GM19463 (cell line): ENCODE measurements around the gene FBXO47.

Experiments
- ATAC-seq: cut with Tn5 transposase; IDR thresholded peaks from one replicate; pipeline ENCODE4 v1.9.1; 2021; ENCODE audit warnings: mild to moderate bottlenecking, moderate library complexity; ENCODE audit not compliant: unreplicated experiment

FBXO47 gene

GRCh38 chr17:38906460-38907228, 60.6 kb downstream of the FBXO47 start:
- ATAC-seq: no peak

GRCh38 chr17:38905375-38905774, 61.8 kb downstream of the FBXO47 start:
- no peak for ATAC-seq

DNA sequence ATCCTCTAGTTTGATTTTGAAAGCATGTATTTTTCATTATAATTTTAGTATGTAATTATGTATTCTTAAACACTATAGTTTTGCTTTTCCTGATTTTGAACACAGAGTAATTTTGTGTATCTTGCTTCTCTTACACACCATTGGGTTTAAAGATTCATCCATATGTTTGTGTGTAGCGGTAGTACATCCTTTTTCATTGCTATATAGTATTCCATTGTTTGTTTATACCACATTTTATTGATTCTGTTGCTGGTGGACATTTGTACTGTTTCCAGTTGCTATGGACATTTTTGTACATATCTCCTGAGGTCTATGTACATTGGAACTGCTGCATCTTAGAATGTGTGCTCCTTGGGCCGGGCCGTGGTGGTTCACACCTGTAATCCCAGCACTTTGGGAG, 62.3 kb downstream of the FBXO47 start:
- ATAC-seq: no peak

GRCh38 chr17:38903404-38903803, 63.8 kb downstream of the FBXO47 start:
- ATAC-seq: no peak

- ATAC-seq: no peak
These were observed 66.1 kb downstream of the FBXO47 start for GRCh38 chr17:38900978-38901656.

DNA sequence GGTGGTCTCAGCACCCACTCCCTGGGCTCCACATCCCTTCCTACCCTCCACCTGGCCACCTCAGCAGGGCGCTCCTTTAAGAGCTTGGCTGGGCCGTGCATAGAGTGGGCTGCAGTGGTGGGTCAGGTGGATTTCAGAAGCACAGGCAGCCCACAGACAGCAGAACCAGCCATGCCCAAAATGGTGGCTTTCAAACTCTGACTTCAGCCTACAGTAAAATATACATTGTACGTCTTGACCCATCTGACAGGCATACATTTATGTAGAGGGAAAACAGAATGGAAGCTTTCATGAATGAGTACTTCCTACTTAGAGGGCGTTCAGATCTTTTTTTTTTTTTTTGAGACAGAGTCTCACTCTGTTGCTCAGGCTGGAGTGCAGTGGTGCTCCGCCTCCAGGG, 67.8 kb downstream of the FBXO47 start:
- no peak for ATAC-seq

DNA sequence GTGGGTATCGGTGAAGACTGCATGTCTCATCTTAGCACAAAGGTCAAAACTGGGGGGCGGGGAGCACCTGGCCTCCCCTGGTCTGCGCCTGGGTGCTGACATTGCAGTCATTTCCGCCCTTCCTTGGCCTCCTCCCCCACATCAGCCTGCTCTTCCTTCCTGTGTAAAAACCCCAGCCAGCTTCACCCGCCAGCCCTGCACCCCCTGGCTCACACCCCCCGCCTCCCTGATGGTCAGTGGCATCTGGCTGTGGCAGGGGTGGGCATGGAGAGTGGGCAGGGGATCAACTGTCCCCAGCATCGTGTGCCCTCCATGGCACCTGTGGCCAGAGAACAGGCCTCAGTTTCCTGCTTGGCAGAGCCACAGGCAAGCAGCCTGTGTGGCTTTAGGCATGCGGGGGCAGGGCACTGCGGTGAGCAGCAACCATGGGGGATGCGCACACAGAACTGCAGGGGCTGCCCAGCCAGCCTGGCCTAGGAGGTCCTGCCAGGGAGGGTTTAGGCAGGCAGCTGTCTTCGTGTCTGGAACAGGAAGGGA, 68.3 kb downstream of the FBXO47 start:
- ATAC-seq: peak; percentile 89

- peak; percentile 13 for ATAC-seq
These were observed 68.9 kb downstream of the FBXO47 start for GRCh38 chr17:38898291-38898679.

DNA sequence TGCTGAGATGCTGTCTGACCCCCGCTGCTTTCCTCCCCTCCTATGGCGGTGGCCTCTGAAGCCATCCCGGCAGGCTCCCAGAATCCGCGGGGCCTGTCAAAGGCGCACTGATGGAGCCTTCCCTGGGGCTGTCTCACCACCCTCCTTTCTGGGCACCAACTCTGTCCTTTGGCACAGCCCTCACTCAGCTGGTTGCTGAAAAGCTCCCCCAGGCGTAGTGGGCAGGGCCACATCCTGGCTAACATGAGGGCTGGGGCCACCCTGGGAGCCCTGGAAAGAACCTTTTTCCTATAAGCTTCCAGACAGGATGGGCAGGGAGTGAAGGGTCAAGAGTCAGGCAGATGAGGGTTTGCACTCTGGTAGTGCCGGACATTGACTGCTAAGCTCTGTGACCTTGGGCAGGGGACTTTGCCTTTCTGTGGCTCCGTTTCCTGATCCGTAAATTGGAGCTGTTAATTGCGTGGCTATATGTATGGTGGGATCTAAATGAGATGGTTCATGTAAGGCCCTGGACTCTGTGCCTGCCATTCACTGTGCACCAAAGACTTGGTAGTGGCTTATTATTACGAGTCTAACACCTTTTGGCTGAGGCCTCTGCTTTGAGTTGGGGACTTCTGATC, 69.4 kb downstream of the FBXO47 start:
- no peak for ATAC-seq

- ATAC-seq: no peak
These were observed 70.0 kb downstream of the FBXO47 start for GRCh38 chr17:38897176-38897575.

DNA sequence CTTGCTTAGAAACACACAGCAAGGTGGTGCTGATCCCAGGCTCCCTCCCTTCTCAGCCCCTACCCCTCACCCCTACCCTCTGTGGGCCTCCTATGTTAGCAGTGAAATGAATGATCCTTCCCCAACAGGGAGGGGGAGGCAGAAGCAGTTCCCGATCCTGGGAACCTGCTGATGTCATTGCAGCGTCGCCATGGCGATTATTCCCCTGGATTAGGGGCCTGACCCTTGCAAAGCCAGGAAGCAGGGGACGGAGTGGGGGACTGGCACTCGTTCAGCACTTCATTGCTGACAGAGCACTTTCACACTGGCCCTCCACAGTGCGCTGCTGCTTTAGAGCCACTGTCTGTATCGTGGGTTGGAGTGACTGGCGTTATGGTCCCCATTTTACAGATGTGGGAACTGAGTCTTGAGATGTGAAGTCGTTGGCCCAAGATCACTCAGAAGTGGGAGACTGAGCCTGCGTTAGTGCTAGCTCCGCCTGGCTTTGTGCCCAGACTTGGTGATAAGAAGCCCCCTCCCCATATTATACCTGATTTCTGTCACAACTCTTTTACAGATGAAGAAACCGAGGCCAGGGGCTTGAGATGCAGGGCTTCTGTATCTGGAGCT, 70.8 kb downstream of the FBXO47 start:
- no peak for ATAC-seq

DNA sequence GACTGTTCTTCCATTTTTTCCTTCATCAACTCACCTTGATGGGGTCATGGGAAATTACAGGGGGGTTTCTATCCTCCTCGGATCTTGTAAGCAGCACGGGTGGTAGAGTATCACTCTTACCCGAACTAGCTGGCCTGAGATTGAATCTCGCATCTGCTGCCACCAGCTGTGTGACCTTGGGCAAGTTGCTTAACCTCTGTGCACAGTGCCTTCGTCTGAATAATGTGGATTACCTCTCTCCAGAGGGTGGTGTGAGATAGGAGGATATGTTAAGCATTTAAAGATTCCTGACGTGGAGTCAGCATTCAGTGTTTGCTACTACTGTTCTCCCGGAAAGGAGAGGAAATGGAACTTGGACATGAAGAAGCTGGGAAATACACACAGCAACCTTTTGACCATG, 72.9 kb downstream of the FBXO47 start:
- ATAC-seq: no peak

DNA sequence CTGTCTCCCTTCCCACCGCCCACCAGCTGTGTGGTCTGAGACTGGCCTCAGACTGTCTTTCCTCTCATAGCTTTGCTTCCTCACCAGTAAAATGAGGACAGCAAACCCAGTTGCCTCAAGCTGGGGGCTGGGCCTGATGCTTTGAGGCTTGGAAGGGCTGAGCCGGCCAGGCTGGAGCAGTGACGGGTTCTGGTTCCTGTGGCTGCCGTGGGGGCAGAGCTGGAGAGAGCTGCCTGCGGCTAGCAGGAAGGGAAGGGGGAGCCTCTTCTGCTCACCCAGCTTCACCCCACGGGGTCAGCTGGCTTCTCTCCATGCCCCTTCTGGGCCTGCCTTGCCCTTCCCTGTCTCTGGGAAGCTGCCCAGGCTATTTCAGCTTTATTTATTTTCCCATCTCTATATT, 73.6 kb downstream of the FBXO47 start:
- no peak for ATAC-seq

GRCh38 chr17:38893113-38893512, 74.1 kb downstream of the FBXO47 start:
- no peak for ATAC-seq

GRCh38 chr17:38892620-38893019, 74.6 kb downstream of the FBXO47 start:
- ATAC-seq: no peak

- ATAC-seq: no peak
These were observed 75.1 kb downstream of the FBXO47 start for GRCh38 chr17:38892083-38892482.

DNA sequence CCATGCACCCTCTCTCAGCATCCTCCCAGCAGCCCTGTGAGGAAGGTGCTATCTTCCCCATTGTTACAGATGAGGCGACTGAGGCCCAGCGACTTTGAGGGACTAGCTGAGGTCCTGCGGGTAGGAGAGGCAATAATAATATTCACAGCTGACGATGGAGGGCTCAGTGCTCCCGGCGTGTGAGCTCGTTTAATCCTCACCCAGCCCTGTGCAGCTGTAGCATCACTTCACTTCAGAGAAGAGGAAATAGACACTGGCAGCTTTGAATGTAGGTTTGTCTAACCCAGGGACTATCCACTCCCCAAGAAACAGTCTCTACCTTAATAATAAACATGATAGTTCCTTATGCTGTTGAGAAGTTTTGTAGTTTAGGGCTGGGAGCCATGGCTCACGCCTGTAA, 75.8 kb downstream of the FBXO47 start:
- no peak for ATAC-seq

- no peak for ATAC-seq
These were observed 76.8 kb downstream of the FBXO47 start for GRCh38 chr17:38890410-38890746.

GRCh38 chr17:38889745-38890409, 77.3 kb downstream of the FBXO47 start:
- no peak for ATAC-seq

DNA sequence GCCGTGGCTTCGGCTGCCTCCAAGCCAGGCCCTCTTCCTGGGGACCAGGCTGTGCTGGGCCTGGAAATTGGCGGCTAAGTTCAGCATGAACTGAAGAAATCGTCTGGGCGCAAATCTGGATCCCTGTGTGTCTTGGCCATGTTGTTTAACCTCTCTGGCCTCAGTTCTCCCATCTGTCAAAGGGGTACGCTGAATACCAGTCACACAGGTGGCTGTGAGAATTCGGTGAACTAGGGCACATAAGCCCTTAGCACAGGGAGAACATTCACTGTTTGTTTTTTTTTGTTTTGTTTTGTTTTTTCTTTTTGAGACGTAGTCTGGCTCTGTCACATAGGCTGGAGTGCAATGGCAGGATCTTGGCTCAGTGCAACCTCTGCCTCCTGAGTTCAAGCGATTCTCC, 78.4 kb downstream of the FBXO47 start:
- ATAC-seq: no peak

- no peak for ATAC-seq
These were observed 80.6 kb downstream of the FBXO47 start for GRCh38 chr17:38886643-38887010.
